ENCODE results near the gene TMEM94. TPM values are rescaled to one million over a fixed set of nuclear protein-coding genes. Genes with fewer than 3 reads are reported as not detected.

The TMEM94 gene
- total RNA-seq, 1 donor from 2014 or later = 125 TPM

DNA sequence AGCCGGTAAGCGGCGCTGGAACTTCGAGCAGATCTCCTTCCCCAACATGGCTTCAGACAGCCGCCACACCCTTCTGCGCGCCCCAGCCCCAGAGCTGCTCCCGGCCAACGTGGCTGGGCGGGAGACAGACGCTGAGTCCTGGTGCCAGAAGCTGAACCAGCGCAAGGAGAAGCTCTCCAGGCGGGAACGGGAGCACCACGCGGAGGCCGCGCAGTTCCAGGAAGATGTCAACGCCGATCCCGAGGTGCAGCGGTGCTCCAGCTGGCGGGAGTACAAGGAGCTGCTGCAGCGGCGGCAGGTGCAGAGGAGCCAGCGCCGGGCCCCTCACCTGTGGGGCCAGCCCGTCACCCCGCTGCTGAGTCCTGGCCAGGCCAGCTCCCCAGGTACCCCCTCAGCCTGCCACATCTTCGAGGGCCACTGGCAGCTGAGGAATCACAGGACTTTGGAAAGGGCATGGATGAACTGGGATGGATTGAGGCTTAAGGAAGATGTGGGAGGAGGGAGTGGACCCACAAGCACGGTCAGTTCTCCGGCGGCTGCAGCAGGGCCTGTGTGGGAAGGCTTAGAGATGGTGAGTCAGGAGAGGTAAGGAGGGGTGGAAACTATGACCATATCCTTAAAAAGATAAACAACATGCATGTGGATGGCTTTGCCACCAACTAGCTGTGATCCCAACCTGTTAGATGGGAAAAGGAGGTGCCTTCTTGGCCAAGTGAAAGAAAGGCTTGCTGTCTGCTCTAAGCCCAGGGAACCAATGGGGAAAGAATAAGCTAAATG is 65.7 kb downstream of the TMEM94 start:
- Histone ChIP-seq H3K36me3 (peaks cover 0 to 12% of the 10 kb centered on the region in 2 donors), H3K27me3 (no peaks in the 10 kb centered on the region), H3K4me1 (peaks cover 10 to 15% of the 10 kb centered on the region in 2 donors), H3K9me3 (no peaks in the 10 kb centered on the region), H3K27ac (no peak overlapping the region), H3K4me3 (no peak overlapping the region)
- intact Hi-C loops (cut with DNase I) = no loop called here
- TF ChIP-seq, protein P1, sequence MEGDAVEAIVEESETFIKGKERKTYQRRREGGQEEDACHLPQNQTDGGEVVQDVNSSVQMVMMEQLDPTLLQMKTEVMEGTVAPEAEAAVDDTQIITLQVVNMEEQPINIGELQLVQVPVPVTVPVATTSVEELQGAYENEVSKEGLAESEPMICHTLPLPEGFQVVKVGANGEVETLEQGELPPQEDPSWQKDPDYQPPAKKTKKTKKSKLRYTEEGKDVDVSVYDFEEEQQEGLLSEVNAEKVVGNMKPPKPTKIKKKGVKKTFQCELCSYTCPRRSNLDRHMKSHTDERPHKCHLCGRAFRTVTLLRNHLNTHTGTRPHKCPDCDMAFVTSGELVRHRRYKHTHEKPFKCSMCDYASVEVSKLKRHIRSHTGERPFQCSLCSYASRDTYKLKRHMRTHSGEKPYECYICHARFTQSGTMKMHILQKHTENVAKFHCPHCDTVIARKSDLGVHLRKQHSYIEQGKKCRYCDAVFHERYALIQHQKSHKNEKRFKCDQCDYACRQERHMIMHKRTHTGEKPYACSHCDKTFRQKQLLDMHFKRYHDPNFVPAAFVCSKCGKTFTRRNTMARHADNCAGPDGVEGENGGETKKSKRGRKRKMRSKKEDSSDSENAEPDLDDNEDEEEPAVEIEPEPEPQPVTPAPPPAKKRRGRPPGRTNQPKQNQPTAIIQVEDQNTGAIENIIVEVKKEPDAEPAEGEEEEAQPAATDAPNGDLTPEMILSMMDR (IDR thresholded peaks at IDR 0.05) = no peak
- DNase-seq (ENCODE audit: low spot score in 2 of 2) = no peak

DNA sequence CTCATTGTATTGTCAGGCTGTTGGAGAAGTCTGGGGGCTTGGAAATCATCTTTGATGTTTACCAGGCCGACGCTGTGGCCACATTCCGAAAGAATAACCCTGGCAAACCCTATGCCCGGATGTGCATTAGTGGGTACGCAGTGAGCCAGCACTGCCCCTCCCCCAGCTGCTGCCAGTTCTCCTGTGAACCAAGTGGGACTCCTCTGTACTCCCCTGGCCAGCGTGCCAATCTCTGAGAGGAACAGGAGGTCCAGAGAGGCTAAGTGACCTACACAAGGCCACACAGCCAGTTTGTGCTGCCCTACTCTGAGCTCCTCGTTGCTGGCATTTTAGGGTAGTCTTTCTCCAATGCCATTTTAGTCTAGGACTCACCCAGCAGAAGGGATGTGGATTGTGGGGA is 67.2 kb downstream of the TMEM94 start:
- intact Hi-C loops (cut with DNase I) = loop anchor here (2.0 kb wide), 1 partner anchor 97 kb away; no protein-coding TSS in a partner anchor
- Histone ChIP-seq H3K4me1 (peaks cover 4 to 11% of the 10 kb centered on the region in 2 donors), H3K27ac (no peak overlapping the region), H3K36me3 (peaks cover 0 to 12% of the 10 kb centered on the region in 2 donors), H3K27me3 (no peaks in the 10 kb centered on the region), H3K4me3 (no peak overlapping the region), H3K9me3 (no peaks in the 10 kb centered on the region)
- DNase-seq (ENCODE audit: low spot score in 2 of 2) = no peak
- TF ChIP-seq, protein P1 (IDR thresholded peaks at IDR 0.05) = no peak

DNA sequence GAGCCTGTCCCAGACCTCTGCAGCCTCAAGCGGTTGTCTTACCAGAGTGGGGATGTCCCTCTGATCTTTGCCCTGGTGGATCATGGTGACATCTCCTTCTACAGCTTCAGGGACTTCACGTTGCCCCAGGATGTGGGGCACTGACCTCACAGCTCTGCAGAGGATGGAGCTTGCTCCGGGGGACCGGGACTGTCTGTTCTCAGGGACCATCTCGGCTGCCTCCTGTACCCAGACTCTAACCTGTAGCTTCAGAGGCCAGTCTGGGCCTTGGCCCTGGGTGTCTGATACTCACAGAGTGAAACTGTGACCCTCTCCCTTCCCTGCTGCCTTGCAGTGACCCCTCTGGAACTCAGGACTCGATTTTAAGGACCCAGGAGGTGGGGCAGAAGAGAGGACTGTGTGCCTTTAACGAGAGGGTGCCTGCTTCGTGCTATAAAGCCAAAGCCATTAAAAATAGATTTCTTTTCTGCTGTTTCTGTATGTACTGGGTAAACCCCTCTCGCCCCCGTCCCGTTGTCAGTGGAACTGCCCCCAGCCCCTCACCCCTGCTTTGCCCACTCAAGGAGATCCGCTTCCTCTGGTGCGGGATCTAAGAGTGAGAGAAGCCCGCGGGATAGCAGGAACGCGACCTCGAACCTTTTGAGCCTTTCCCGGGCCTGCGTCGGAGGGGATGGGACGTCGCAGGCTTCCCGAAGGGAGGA is 68.0 kb downstream of the TMEM94 start:
- Histone ChIP-seq H3K36me3 (peaks cover 0 to 12% of the 10 kb centered on the region in 2 donors), H3K27me3 (no peaks in the 10 kb centered on the region), H3K4me1 (peaks cover 4 to 11% of the 10 kb centered on the region in 2 donors), H3K27ac (peak overlapping the region; percentile 57 to 60), H3K4me3 (peak overlapping the region; percentile 71 to 77), H3K9me3 (no peaks in the 10 kb centered on the region)
- TF ChIP-seq, protein P1 (IDR thresholded peaks at IDR 0.05) = no peak
- intact Hi-C loops (cut with DNase I) = loop anchor here (2.0 kb wide), 1 partner anchor 98 kb away; no protein-coding TSS in a partner anchor
- no peak for DNase-seq (ENCODE audit: low spot score in 2 of 2)

DNA sequence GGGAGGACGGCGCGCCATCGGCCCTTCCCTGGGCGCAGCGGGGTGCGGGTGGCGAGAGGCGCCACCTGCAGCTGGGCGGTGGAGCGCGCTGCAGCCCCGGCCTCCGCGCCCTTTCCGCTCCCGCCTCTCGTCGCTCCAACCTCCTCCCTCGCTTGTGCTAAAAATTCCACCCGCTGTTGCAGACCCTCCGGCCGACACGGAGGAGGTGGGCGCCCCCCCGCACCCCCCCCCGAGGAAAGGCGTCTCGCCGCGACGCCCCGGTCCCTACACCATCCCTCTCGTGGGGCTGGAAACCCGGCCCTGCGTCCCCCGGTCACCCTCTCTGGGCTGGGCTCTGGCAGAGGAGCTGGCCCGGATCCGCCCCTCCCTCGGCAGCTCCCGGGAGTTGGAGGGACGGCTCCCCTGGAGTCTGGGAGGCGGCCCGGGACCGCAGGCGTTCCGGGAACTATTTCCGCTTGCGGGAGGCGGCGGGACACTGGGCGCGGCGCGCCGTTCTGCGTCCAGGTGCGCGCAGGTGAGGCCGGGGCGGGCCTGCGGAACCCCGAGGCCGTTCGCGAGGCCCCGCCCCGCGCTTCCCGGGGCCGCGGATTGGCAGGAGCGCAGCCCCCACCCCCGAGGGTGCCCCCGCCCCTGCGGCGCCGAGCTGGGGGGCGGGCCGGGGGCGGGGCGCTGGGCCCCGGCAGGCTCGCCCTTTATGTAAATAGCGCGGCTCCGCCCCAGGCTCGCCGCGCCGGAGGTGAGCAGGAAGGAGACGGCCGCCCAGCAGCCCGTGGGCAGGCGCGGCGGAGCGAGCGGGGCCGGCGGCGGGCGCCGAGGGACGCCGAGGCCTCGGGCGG is 68.8 kb downstream of the TMEM94 start, which contains the start of gene LLGL2:
Gene LLGL2 (plus strand): TSS at position 728 of the 836 bp plus-strand sequence. CDS start 17,730 bp downstream, outside the sequence.
- Histone ChIP-seq H3K27me3 (no peaks in the 10 kb centered on the region), H3K36me3 (peaks cover 0 to 8% of the 10 kb centered on the region in 2 donors), H3K27ac (peak within 1 kb of the TSS; percentile 57 to 60), H3K9me3 (no peaks in the 10 kb centered on the region), H3K4me3 (peak within 1 kb of the TSS; percentile 71 to 77), H3K4me1 (peaks cover 4 to 11% of the 10 kb centered on the region in 2 donors)
- intact Hi-C loops (cut with DNase I) = loop anchor here (1.0 to 2.0 kb wide), 2 partner anchors 64 to 98 kb away; no protein-coding TSS in a partner anchor
- TF ChIP-seq, protein P1 (IDR thresholded peaks at IDR 0.05) = peak; percentile 24 to 65 (median 35)
- no peak for DNase-seq (ENCODE audit: low spot score in 2 of 2)
